Endothelial cell of umbilical vein (primary cell): ENCODE data around the gene PARP8. TPM values are rescaled to one million over a fixed set of nuclear protein-coding genes. Genes with fewer than 3 reads are reported as not detected.

Experiments
- BruUV-seq: library from RNA; stranded (reverse); fragments of 400-500 nt; replicated peaks from 2 replicates; lab custom pipeline; 2021; lab: Mats Ljungman, UMichigan
- CTCF ChIA-PET: fragments of 300-600, 350-600 bp; sonication (Branson Sonifier 250); formaldehyde crosslinking; loops from one replicate; lab custom pipeline; 2021; ENCODE audit warnings: antibody characterized with exemption, inconsistent platforms; lab: Charles Lee
- POLR2A ChIA-PET: fragments of 300-600, 350-600 bp; sonication (Branson Sonifier 250); formaldehyde crosslinking; loops from one replicate; lab custom pipeline; 2021; ENCODE audit warnings: antibody characterized with exemption, inconsistent platforms; lab: Charles Lee
- DNase-seq: peaks from one replicate; pipeline ENCODE4 v3.0.0-alpha.2; 2011; ENCODE audit warnings: low read depth, low spot score
- FAIRE-seq: peaks from 2 replicates; lab custom pipeline; 2011; peaks lifted over from hg19 to GRCh38; lab: Jason Lieb, UNC
- H2AFZ ChIP-seq: 2 replicates; pipeline ENCODE4 v1.6.0; 2012; ENCODE audit warnings: low read depth, low read length, control low read depth, inconsistent platforms
- H3K27ac ChIP-seq: 2 replicates; pipeline ENCODE4 v1.5.1; 2011; ENCODE audit warnings: low read depth, mild to moderate bottlenecking, control low read depth, low read length, moderate library complexity; ENCODE audit not compliant: insufficient read depth
- H3K27me3 ChIP-seq, 2 experiments: 2 replicates each; pipeline versions ENCODE4 v1.6.0 to v1.6.1; 2011; ENCODE audit warnings: low read length in 2 of 2, mixed read lengths in 1 of 2; ENCODE audit not compliant: control insufficient read depth in 2 of 2, insufficient read depth in 2 of 2
- H3K36me3 ChIP-seq, 2 experiments: 2 replicates in 1 of 2; 3 replicates in 1 of 2; pipeline ENCODE4 v1.5.1; 2011; ENCODE audit warnings: low read length in 2 of 2, mild to moderate bottlenecking in 1 of 2, moderate library complexity in 1 of 2; ENCODE audit not compliant: control insufficient read depth in 2 of 2, insufficient read depth in 2 of 2; ENCODE audit errors: extremely low read depth in 1 of 2
- H3K4me1 ChIP-seq: 3 replicates; pipeline ENCODE4 v1.5.1; 2011; ENCODE audit warnings: mild to moderate bottlenecking, low read length; ENCODE audit not compliant: control insufficient read depth, insufficient read depth; ENCODE audit errors: extremely low read depth
- H3K4me2 ChIP-seq: 2 replicates; pipeline ENCODE4 v1.6.1; 2011; ENCODE audit warnings: low read length, control low read depth, mixed read lengths; ENCODE audit not compliant: insufficient read depth
- H3K4me3 ChIP-seq, 3 experiments: fragments of 200-600 bp in 1 of 3; sonication (generic), shearing (Covaris generic) in 1 of 3; replicated peaks in 1 of 3; 2 replicates each; pipeline ENCODE4 v1.5.1; 2011 to 2016; ENCODE audit warnings: control low read depth in 3 of 3, low read length in 3 of 3, mild to moderate bottlenecking in 2 of 3, inconsistent platforms in 1 of 3, low read depth in 1 of 3, moderate library complexity in 1 of 3; ENCODE audit not compliant: insufficient read depth in 1 of 3
- H3K79me2 ChIP-seq: 2 replicates; pipeline ENCODE4 v1.6.0; 2012; ENCODE audit warnings: low read length, inconsistent platforms; ENCODE audit not compliant: control insufficient read depth, insufficient read depth
- H3K9ac ChIP-seq: replicated peaks from 2 replicates; pipeline ENCODE3; 2011; ENCODE audit warnings: low read length, control low read depth; ENCODE audit not compliant: insufficient read depth; ENCODE audit errors: extremely low read depth
- H3K9me1 ChIP-seq: replicated peaks from 3 replicates; pipeline ENCODE4 v1.6.0; 2011; ENCODE audit warnings: mild to moderate bottlenecking, low read length; ENCODE audit not compliant: control insufficient read depth, insufficient read depth; ENCODE audit errors: extremely low read depth
- H3K9me3 ChIP-seq: replicated peaks from 2 replicates; pipeline ENCODE4 v1.5.1; 2012; ENCODE audit warnings: low read length, inconsistent platforms; ENCODE audit not compliant: control insufficient read depth, insufficient read depth
- H4K20me1 ChIP-seq: replicated peaks from 2 replicates; pipeline ENCODE3; 2011; ENCODE audit warnings: mild to moderate bottlenecking, low read length; ENCODE audit not compliant: control insufficient read depth, insufficient read depth; ENCODE audit errors: extremely low read depth
- EZH2 ChIP-seq: IDR thresholded peaks from 2 replicates; pipeline ENCODE4 v1.6.1; 2012; ENCODE audit warnings: borderline replicate concordance, low read depth, mild to moderate bottlenecking, moderate library complexity, low read length, inconsistent platforms; ENCODE audit not compliant: severe bottlenecking
- FOS ChIP-seq: IDR thresholded peaks from 2 replicates; pipeline ENCODE4 v1.6.1; 2011; ENCODE audit warnings: mild to moderate bottlenecking, low read length, moderate library complexity, borderline replicate concordance; ENCODE audit not compliant: insufficient read depth
- GATA2 ChIP-seq: IDR thresholded peaks from 2 replicates; pipeline ENCODE4 v1.7.0; 2011; ENCODE audit warnings: low read depth, mild to moderate bottlenecking, moderate library complexity, mixed read lengths, low read length; ENCODE audit not compliant: insufficient read length, insufficient read depth
- JUN ChIP-seq: IDR thresholded peaks from 2 replicates; pipeline ENCODE4 v1.6.1; 2011; ENCODE audit warnings: borderline replicate concordance, low read depth; ENCODE audit not compliant: insufficient read length, insufficient read depth
- MYC ChIP-seq: IDR thresholded peaks from one replicate; pipeline ENCODE4 v1.6.1; 2011; ENCODE audit warnings: mild to moderate bottlenecking, low read depth, low read length
- POLR2A ChIP-seq: IDR thresholded peaks from 2 replicates; pipeline ENCODE4 v1.6.1; 2012; ENCODE audit warnings: low read depth, mild to moderate bottlenecking, control low read depth, low read length
- POLR2AphosphoS5 ChIP-seq: IDR thresholded peaks from 2 replicates; pipeline ENCODE4 v1.6.1; 2012; ENCODE audit warnings: low read depth, mild to moderate bottlenecking, control low read depth, low read length, moderate library complexity; ENCODE audit not compliant: insufficient read depth
- dilution Hi-C: fragments of 300-500 bp; cut with MboI; formaldehyde crosslinking; loops from one replicate; pipeline ENCODE4 v1.15.0; 2019; ENCODE audit warnings: low sequenced_read_pairs; ENCODE audit not compliant: extremely low pct_ligation_motif_present
- intact Hi-C: fragments of 100-400 bp; cut with micrococcal nuclease; formaldehyde crosslinking; loops from one replicate; pipeline ENCODE4 v1.10.0; 2022
- polyA plus RNA-seq, 4 experiments: library from polyadenylated mRNA; depleted of rRNA in 3 of 4; stranded (reverse) in 3 of 4; unstranded in 1 of 4; fragments of >200 nt; gene quantifications; 2 replicates each; pipeline versions ENCODE4 v1.2.1 to v1.2.3, GENCODE V29; 2011 to 2012; ENCODE audit warnings: missing spikeins in 1 of 4
- total RNA-seq: library from RNA; stranded (reverse); gene quantifications from 2 replicates; pipeline ENCODE4 v1.2.3, GENCODE V29; 2021
- TF ChIP-seq, protein P1 (sequence below): IDR thresholded peaks from 2 replicates; pipeline ENCODE4 v1.6.1; 2011; ENCODE audit not compliant: insufficient read depth, insufficient read length
- TF ChIP-seq, protein P2 (sequence below), 2 donors: IDR thresholded peaks; 1 replicate in 1 of 2; 2 replicates in 1 of 2; pipeline ENCODE4 v1.5.1; 2011; ENCODE audit warnings: low read length in 2 of 2, mild to moderate bottlenecking in 2 of 2, moderate library complexity in 2 of 2, control low read depth in 1 of 2, inconsistent platforms in 1 of 2, low read depth in 1 of 2; ENCODE audit not compliant: insufficient read depth in 1 of 2; ENCODE audit errors: extremely low read depth in 1 of 2

Gene PARP8
- total and polyA plus RNA-seq, 2 donors (not counting 3 experiments of a cell fraction or from before 2014, with no cell fraction given): 0.03 to 0.60 TPM

DNA sequence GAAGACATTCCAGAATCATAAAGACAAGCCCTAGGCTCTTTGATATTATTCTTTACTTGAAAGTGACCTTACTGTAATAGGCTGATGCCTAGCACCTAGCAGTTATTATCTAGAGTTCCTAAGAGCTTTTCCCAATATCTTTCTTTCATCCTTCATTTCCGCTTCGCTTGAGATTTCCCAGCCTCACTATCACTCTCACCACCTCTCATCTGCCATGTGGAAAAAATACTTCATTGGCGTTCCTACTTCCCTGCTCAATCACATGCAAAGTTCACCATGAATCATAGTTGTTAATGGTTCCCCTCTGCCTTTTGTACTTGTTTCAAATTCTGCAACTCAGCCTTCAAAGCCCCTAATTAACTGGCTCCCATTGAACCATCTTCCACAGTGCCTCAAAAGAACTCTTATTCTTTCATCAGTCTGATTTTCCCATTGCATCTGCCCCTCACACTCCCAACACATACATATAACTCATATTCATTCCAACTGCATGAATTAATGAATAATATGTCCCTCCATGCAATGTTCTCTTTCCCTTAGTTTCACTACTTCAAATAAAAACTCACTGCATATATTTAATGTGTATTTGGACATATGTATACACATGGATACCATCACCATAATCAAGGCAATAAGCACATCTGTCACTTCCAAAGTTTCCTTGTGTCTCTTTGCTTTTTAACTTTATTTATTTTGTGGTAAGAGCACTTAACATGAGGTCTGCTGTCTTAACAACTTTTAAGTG is 221.6 kb downstream of the PARP8 start:
- ChIA-PET POLR2A (no interaction called here), CTCF (no interaction called here)
- Histone ChIP-seq H3K4me2 (no peak overlapping the region), H3K9me3 (peaks cover under 1% of the 10 kb centered on the region), H3K27ac (no peak overlapping the region), H3K79me2 (no peaks in the 10 kb centered on the region), H3K4me1 (no peaks in the 10 kb centered on the region), H3K4me3 (no peak overlapping the region), H3K36me3 (no peaks in the 10 kb centered on the region), H4K20me1 (no peaks in the 10 kb centered on the region), H3K9me1 (no peaks in the 10 kb centered on the region), H3K27me3 (no peaks in the 10 kb centered on the region), H2AFZ (no peak overlapping the region), H3K9ac (no peak overlapping the region)
- TF ChIP-seq EZH2: no peak
- TF ChIP-seq, protein P1, sequence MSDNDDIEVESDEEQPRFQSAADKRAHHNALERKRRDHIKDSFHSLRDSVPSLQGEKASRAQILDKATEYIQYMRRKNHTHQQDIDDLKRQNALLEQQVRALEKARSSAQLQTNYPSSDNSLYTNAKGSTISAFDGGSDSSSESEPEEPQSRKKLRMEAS: no peak
- TF ChIP-seq POLR2A: no peak
- TF ChIP-seq GATA2: no peak
- TF ChIP-seq POLR2AphosphoS5: no peak
- no peak for TF ChIP-seq FOS
- no peak for TF ChIP-seq MYC
- no peak for TF ChIP-seq JUN
- intact Hi-C loops (no loop called here), dilution Hi-C loops (no loop called here)
- no peak for FAIRE-seq
- BruUV-seq: no TSS peak
- DNase-seq: no peak

DNA sequence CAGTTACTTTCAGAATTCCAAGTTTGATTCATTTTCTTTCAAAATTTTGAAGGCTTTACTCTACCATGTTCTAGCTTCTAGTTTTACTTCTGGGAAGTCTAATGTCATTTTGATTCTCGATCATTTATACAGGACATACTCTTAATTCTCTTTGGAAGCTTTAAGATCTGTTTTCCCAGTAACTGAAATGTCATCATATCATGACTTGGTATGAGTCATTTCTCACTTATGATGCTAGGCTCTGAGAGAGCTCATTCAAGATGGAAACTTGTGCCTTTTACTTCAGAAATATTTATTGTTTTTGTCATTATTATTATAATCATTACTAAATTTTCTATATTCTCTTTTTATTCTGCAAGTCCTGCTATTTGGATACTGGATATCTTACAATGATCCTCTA is 222.3 kb downstream of the PARP8 start:
- POLR2A ChIA-PET: no interaction called here

More for the DNA sequence above, 222.3 kb downstream of the PARP8 start:
- no peak overlapping the region for H3K27ac ChIP-seq
- no peak overlapping the region for H3K9ac ChIP-seq
- H4K20me1 ChIP-seq: no peaks in the 10 kb centered on the region
- BruUV-seq: no TSS peak
- no peak overlapping the region for H2AFZ ChIP-seq
- no peak for TF ChIP-seq POLR2A
- no peak for TF ChIP-seq EZH2
- no peak for TF ChIP-seq MYC
- TF ChIP-seq JUN: no peak
- no peak for TF ChIP-seq POLR2AphosphoS5
- no peak for TF ChIP-seq GATA2
- TF ChIP-seq, protein P1: no peak
- TF ChIP-seq, protein P2, sequence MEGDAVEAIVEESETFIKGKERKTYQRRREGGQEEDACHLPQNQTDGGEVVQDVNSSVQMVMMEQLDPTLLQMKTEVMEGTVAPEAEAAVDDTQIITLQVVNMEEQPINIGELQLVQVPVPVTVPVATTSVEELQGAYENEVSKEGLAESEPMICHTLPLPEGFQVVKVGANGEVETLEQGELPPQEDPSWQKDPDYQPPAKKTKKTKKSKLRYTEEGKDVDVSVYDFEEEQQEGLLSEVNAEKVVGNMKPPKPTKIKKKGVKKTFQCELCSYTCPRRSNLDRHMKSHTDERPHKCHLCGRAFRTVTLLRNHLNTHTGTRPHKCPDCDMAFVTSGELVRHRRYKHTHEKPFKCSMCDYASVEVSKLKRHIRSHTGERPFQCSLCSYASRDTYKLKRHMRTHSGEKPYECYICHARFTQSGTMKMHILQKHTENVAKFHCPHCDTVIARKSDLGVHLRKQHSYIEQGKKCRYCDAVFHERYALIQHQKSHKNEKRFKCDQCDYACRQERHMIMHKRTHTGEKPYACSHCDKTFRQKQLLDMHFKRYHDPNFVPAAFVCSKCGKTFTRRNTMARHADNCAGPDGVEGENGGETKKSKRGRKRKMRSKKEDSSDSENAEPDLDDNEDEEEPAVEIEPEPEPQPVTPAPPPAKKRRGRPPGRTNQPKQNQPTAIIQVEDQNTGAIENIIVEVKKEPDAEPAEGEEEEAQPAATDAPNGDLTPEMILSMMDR (IDR thresholded peaks at IDR 0.05; ENCODE audit: extremely low read depth in 1 of 2, insufficient read depth in 1 of 2, low read depth in 1 of 2, low read length in 2 of 2): no peak
- no peak for TF ChIP-seq FOS
- intact Hi-C loops (no loop called here), dilution Hi-C loops (no loop called here)
- no peaks in the 10 kb centered on the region for H3K36me3 ChIP-seq
- H3K9me1 ChIP-seq: no peaks in the 10 kb centered on the region
- CTCF ChIA-PET: no interaction called here
- FAIRE-seq (no peak), DNase-seq (no peak)
- no peaks in the 10 kb centered on the region for H3K79me2 ChIP-seq
- no peak overlapping the region for H3K4me3 ChIP-seq
- peaks cover 2% of the 10 kb centered on the region for H3K9me3 ChIP-seq
- H3K27me3 ChIP-seq: no peaks in the 10 kb centered on the region
- H3K4me1 ChIP-seq: no peaks in the 10 kb centered on the region
- H3K4me2 ChIP-seq: no peak overlapping the region
